Endothelial cell of umbilical vein (primary cell): ENCODE results near the gene EPN3. TPM values are rescaled to one million over a fixed set of nuclear protein-coding genes. Genes with fewer than 3 reads are reported as not detected.

Experiments used
- BruUV-seq: library from RNA; stranded (reverse); fragments of 400-500 nt; replicated peaks from 2 replicates; lab custom pipeline; 2021; lab: Mats Ljungman, UMichigan
- CTCF ChIA-PET: fragments of 300-600, 350-600 bp; sonication (Branson Sonifier 250); formaldehyde crosslinking; loops from one replicate; lab custom pipeline; 2021; ENCODE audit warnings: antibody characterized with exemption, inconsistent platforms; lab: Charles Lee
- POLR2A ChIA-PET: fragments of 300-600, 350-600 bp; sonication (Branson Sonifier 250); formaldehyde crosslinking; loops from one replicate; lab custom pipeline; 2021; ENCODE audit warnings: antibody characterized with exemption, inconsistent platforms; lab: Charles Lee
- DNase-seq: peaks from one replicate; pipeline ENCODE4 v3.0.0-alpha.2; 2011; ENCODE audit warnings: low read depth, low spot score
- FAIRE-seq: peaks from 2 replicates; lab custom pipeline; 2011; peaks lifted over from hg19 to GRCh38; lab: Jason Lieb, UNC
- H2AFZ ChIP-seq: 2 replicates; pipeline ENCODE4 v1.6.0; 2012; ENCODE audit warnings: low read depth, low read length, control low read depth, inconsistent platforms
- H3K27ac ChIP-seq: 2 replicates; pipeline ENCODE4 v1.5.1; 2011; ENCODE audit warnings: low read depth, mild to moderate bottlenecking, control low read depth, low read length, moderate library complexity; ENCODE audit not compliant: insufficient read depth
- H3K27me3 ChIP-seq, 2 experiments: 2 replicates each; pipeline versions ENCODE4 v1.6.0 to v1.6.1; 2011; ENCODE audit warnings: low read length in 2 of 2, mixed read lengths in 1 of 2; ENCODE audit not compliant: control insufficient read depth in 2 of 2, insufficient read depth in 2 of 2
- H3K36me3 ChIP-seq, 2 experiments: 2 replicates in 1 of 2; 3 replicates in 1 of 2; pipeline ENCODE4 v1.5.1; 2011; ENCODE audit warnings: low read length in 2 of 2, mild to moderate bottlenecking in 1 of 2, moderate library complexity in 1 of 2; ENCODE audit not compliant: control insufficient read depth in 2 of 2, insufficient read depth in 2 of 2; ENCODE audit errors: extremely low read depth in 1 of 2
- H3K4me1 ChIP-seq: 3 replicates; pipeline ENCODE4 v1.5.1; 2011; ENCODE audit warnings: mild to moderate bottlenecking, low read length; ENCODE audit not compliant: control insufficient read depth, insufficient read depth; ENCODE audit errors: extremely low read depth
- H3K4me2 ChIP-seq: 2 replicates; pipeline ENCODE4 v1.6.1; 2011; ENCODE audit warnings: low read length, control low read depth, mixed read lengths; ENCODE audit not compliant: insufficient read depth
- H3K4me3 ChIP-seq, 3 experiments: fragments of 200-600 bp in 1 of 3; sonication (generic), shearing (Covaris generic) in 1 of 3; replicated peaks in 1 of 3; 2 replicates each; pipeline ENCODE4 v1.5.1; 2011 to 2016; ENCODE audit warnings: control low read depth in 3 of 3, low read length in 3 of 3, mild to moderate bottlenecking in 2 of 3, inconsistent platforms in 1 of 3, low read depth in 1 of 3, moderate library complexity in 1 of 3; ENCODE audit not compliant: insufficient read depth in 1 of 3
- H3K79me2 ChIP-seq: 2 replicates; pipeline ENCODE4 v1.6.0; 2012; ENCODE audit warnings: low read length, inconsistent platforms; ENCODE audit not compliant: control insufficient read depth, insufficient read depth
- H3K9ac ChIP-seq: replicated peaks from 2 replicates; pipeline ENCODE3; 2011; ENCODE audit warnings: low read length, control low read depth; ENCODE audit not compliant: insufficient read depth; ENCODE audit errors: extremely low read depth
- H3K9me1 ChIP-seq: replicated peaks from 3 replicates; pipeline ENCODE4 v1.6.0; 2011; ENCODE audit warnings: mild to moderate bottlenecking, low read length; ENCODE audit not compliant: control insufficient read depth, insufficient read depth; ENCODE audit errors: extremely low read depth
- H3K9me3 ChIP-seq: replicated peaks from 2 replicates; pipeline ENCODE4 v1.5.1; 2012; ENCODE audit warnings: low read length, inconsistent platforms; ENCODE audit not compliant: control insufficient read depth, insufficient read depth
- H4K20me1 ChIP-seq: replicated peaks from 2 replicates; pipeline ENCODE3; 2011; ENCODE audit warnings: mild to moderate bottlenecking, low read length; ENCODE audit not compliant: control insufficient read depth, insufficient read depth; ENCODE audit errors: extremely low read depth
- EZH2 ChIP-seq: IDR thresholded peaks from 2 replicates; pipeline ENCODE4 v1.6.1; 2012; ENCODE audit warnings: borderline replicate concordance, low read depth, mild to moderate bottlenecking, moderate library complexity, low read length, inconsistent platforms; ENCODE audit not compliant: severe bottlenecking
- FOS ChIP-seq: IDR thresholded peaks from 2 replicates; pipeline ENCODE4 v1.6.1; 2011; ENCODE audit warnings: mild to moderate bottlenecking, low read length, moderate library complexity, borderline replicate concordance; ENCODE audit not compliant: insufficient read depth
- GATA2 ChIP-seq: IDR thresholded peaks from 2 replicates; pipeline ENCODE4 v1.7.0; 2011; ENCODE audit warnings: low read depth, mild to moderate bottlenecking, moderate library complexity, mixed read lengths, low read length; ENCODE audit not compliant: insufficient read length, insufficient read depth
- JUN ChIP-seq: IDR thresholded peaks from 2 replicates; pipeline ENCODE4 v1.6.1; 2011; ENCODE audit warnings: borderline replicate concordance, low read depth; ENCODE audit not compliant: insufficient read length, insufficient read depth
- MYC ChIP-seq: IDR thresholded peaks from one replicate; pipeline ENCODE4 v1.6.1; 2011; ENCODE audit warnings: mild to moderate bottlenecking, low read depth, low read length
- POLR2A ChIP-seq: IDR thresholded peaks from 2 replicates; pipeline ENCODE4 v1.6.1; 2012; ENCODE audit warnings: low read depth, mild to moderate bottlenecking, control low read depth, low read length
- POLR2AphosphoS5 ChIP-seq: IDR thresholded peaks from 2 replicates; pipeline ENCODE4 v1.6.1; 2012; ENCODE audit warnings: low read depth, mild to moderate bottlenecking, control low read depth, low read length, moderate library complexity; ENCODE audit not compliant: insufficient read depth
- dilution Hi-C: fragments of 300-500 bp; cut with MboI; formaldehyde crosslinking; loops from one replicate; pipeline ENCODE4 v1.15.0; 2019; ENCODE audit warnings: low sequenced_read_pairs; ENCODE audit not compliant: extremely low pct_ligation_motif_present
- intact Hi-C: fragments of 100-400 bp; cut with micrococcal nuclease; formaldehyde crosslinking; loops from one replicate; pipeline ENCODE4 v1.10.0; 2022
- polyA plus RNA-seq, 4 experiments: library from polyadenylated mRNA; depleted of rRNA in 3 of 4; stranded (reverse) in 3 of 4; unstranded in 1 of 4; fragments of >200 nt; gene quantifications; 2 replicates each; pipeline versions ENCODE4 v1.2.1 to v1.2.3, GENCODE V29; 2011 to 2012; ENCODE audit warnings: missing spikeins in 1 of 4
- total RNA-seq: library from RNA; stranded (reverse); gene quantifications from 2 replicates; pipeline ENCODE4 v1.2.3, GENCODE V29; 2021
- TF ChIP-seq, protein P1 (sequence below), 2 donors: IDR thresholded peaks; 1 replicate in 1 of 2; 2 replicates in 1 of 2; pipeline ENCODE4 v1.5.1; 2011; ENCODE audit warnings: low read length in 2 of 2, mild to moderate bottlenecking in 2 of 2, moderate library complexity in 2 of 2, control low read depth in 1 of 2, inconsistent platforms in 1 of 2, low read depth in 1 of 2; ENCODE audit not compliant: insufficient read depth in 1 of 2; ENCODE audit errors: extremely low read depth in 1 of 2
- TF ChIP-seq, protein P2 (sequence below): IDR thresholded peaks from 2 replicates; pipeline ENCODE4 v1.6.1; 2011; ENCODE audit not compliant: insufficient read depth, insufficient read length

EPN3 gene
- total and polyA plus RNA-seq, 2 donors (not counting 3 experiments of a cell fraction or from before 2014, with no cell fraction given): not detected

DNA sequence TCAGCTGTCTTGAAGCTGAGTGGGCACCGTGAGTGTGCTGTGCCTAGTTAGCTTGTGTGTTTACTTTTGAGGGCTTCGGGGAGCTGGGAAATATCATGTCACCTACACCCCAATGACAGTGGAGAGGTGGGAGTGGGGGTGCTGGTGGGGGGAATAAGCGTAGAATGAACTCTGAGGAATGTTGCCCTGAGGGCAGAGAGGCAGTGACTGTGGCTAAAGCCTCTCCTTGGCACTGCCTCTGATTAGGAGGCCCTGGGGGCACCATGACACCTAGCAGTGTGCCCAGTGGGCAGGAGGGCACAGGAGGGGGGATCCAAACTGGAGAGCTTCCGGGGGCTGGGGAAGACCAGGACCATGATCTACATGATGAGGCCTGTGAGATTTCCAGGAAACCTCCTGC, 52.8 kb downstream of the EPN3 start:
- Histone ChIP-seq H3K27me3 (peaks cover 0 to 6% of the 10 kb centered on the region in 2 experiments), H3K4me3 (no peak overlapping the region), H3K4me2 (no peak overlapping the region), H3K27ac (no peak overlapping the region), H3K9ac (no peak overlapping the region), H3K79me2 (no peaks in the 10 kb centered on the region), H3K9me1 (no peaks in the 10 kb centered on the region), H3K36me3 (no peaks in the 10 kb centered on the region), H4K20me1 (no peaks in the 10 kb centered on the region), H3K4me1 (no peaks in the 10 kb centered on the region), H3K9me3 (no peaks in the 10 kb centered on the region), H2AFZ (no peak overlapping the region)
- FAIRE-seq (no peak), DNase-seq (no peak)
- POLR2A ChIA-PET: no interaction called here
- no TSS peak for BruUV-seq
- dilution Hi-C loops: no loop called here
- CTCF ChIA-PET: interaction anchor here (1.3 kb wide), 1 partner anchor 10 kb away, joined by 4 read pairs; no protein-coding TSS in a partner anchor
- TF ChIP-seq FOS: no peak
- no peak for TF ChIP-seq POLR2A
- TF ChIP-seq GATA2: no peak
- TF ChIP-seq, protein P1, sequence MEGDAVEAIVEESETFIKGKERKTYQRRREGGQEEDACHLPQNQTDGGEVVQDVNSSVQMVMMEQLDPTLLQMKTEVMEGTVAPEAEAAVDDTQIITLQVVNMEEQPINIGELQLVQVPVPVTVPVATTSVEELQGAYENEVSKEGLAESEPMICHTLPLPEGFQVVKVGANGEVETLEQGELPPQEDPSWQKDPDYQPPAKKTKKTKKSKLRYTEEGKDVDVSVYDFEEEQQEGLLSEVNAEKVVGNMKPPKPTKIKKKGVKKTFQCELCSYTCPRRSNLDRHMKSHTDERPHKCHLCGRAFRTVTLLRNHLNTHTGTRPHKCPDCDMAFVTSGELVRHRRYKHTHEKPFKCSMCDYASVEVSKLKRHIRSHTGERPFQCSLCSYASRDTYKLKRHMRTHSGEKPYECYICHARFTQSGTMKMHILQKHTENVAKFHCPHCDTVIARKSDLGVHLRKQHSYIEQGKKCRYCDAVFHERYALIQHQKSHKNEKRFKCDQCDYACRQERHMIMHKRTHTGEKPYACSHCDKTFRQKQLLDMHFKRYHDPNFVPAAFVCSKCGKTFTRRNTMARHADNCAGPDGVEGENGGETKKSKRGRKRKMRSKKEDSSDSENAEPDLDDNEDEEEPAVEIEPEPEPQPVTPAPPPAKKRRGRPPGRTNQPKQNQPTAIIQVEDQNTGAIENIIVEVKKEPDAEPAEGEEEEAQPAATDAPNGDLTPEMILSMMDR (IDR thresholded peaks at IDR 0.05; ENCODE audit: extremely low read depth in 1 of 2, insufficient read depth in 1 of 2, low read depth in 1 of 2, low read length in 2 of 2): no peak
- no peak for TF ChIP-seq JUN
- TF ChIP-seq MYC: no peak
- no peak for TF ChIP-seq POLR2AphosphoS5
- TF ChIP-seq, protein P2, sequence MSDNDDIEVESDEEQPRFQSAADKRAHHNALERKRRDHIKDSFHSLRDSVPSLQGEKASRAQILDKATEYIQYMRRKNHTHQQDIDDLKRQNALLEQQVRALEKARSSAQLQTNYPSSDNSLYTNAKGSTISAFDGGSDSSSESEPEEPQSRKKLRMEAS: no peak
- TF ChIP-seq EZH2: no peak
- intact Hi-C loops: no loop called here
